PC-3 (cell line): ENCODE measurements around the gene ZNF592. TPM values are rescaled to one million over a fixed set of nuclear protein-coding genes. Genes with fewer than 3 reads are reported as not detected.
A peak's percentile ranks its signal among the peaks of the same experiment; 100 is the strongest.

Experiments
- ATAC-seq: fragments of 200-7000 bp; cut with Tn5 transposase; 2 replicates; pipeline ENCODE4 v1.9.1; 2020; ENCODE audit warnings: mild to moderate bottlenecking, moderate library complexity
- BruUV-seq: library from RNA; stranded (reverse); fragments of 400-500 nt; replicated peaks from 2 replicates; lab custom pipeline; 2021; lab: Mats Ljungman, UMichigan
- CTCF ChIA-PET: fragments of 300-600 bp; sonication (Branson Sonifier 250); formaldehyde crosslinking; loops from one replicate; lab custom pipeline; 2022; ENCODE audit warnings: antibody characterized with exemption; lab: Charles Lee
- POLR2A ChIA-PET: fragments of 300-600 bp; sonication (Branson Sonifier 250); formaldehyde crosslinking; loops from one replicate; lab custom pipeline; 2022; ENCODE audit warnings: antibody characterized with exemption; ENCODE audit not compliant: unreplicated experiment; lab: Charles Lee
- DNase-seq: peaks from one replicate; pipeline ENCODE4 v3.0.0-alpha.2; 2015
- H2AFZ ChIP-seq: fragments of 300-600 bp; sonication (generic); 2 replicates; pipeline ENCODE4 v1.6.0; 2016; ENCODE audit warnings: antibody characterized with exemption, low read length
- H3F3A ChIP-seq: fragments of 300-600 bp; sonication (generic); one replicate; pipeline ENCODE4 v1.6.0; 2017; ENCODE audit warnings: antibody characterized with exemption, low read length, control low read depth, mild to moderate bottlenecking; ENCODE audit not compliant: unreplicated experiment
- H3K27ac ChIP-seq: fragments of 300-600 bp; sonication (generic); 2 replicates; pipeline ENCODE4 v1.5.1; 2016; ENCODE audit warnings: mild to moderate bottlenecking, low read length
- H3K27me3 ChIP-seq: fragments of 300-600 bp; sonication (generic); 2 replicates; pipeline ENCODE4 v1.6.1; 2016; ENCODE audit warnings: low read length, mixed read lengths
- H3K36me3 ChIP-seq: fragments of 300-600 bp; sonication (generic); 2 replicates; pipeline ENCODE4 v1.6.1; 2016; ENCODE audit warnings: low read depth, mixed run types, low read length, mixed read lengths
- H3K4me1 ChIP-seq: fragments of 300-600 bp; sonication (generic); 2 replicates; pipeline ENCODE4 v1.5.1; 2016; ENCODE audit warnings: low read length; ENCODE audit not compliant: insufficient read depth
- H3K4me2 ChIP-seq: fragments of 300-600 bp; sonication (generic); 2 replicates; pipeline ENCODE4 v1.6.0; 2016; ENCODE audit warnings: low read length
- H3K4me3 ChIP-seq: fragments of 300-600 bp; sonication (generic); 2 replicates; pipeline ENCODE4 v1.5.1; 2016; ENCODE audit warnings: mild to moderate bottlenecking, low read length, mixed read lengths
- H3K79me2 ChIP-seq: fragments of 300-600 bp; sonication (generic); 2 replicates; pipeline ENCODE4 v1.6.1; 2017; ENCODE audit warnings: low read length, mixed read lengths
- H3K9ac ChIP-seq: fragments of 300-600 bp; sonication (generic); 2 replicates; pipeline ENCODE4 v1.6.0; 2016; ENCODE audit warnings: mild to moderate bottlenecking, low read length
- H3K9me2 ChIP-seq: fragments of 300-600 bp; sonication (generic); replicated peaks from 2 replicates; pipeline ENCODE4 v1.6.1; 2016; ENCODE audit warnings: mixed run types, low read length, mixed read lengths
- H3K9me3 ChIP-seq: fragments of 300-600 bp; sonication (generic); 2 replicates; pipeline ENCODE4 v1.6.1; 2016; ENCODE audit warnings: low read length, mixed read lengths
- H4K20me1 ChIP-seq: fragments of 300-600 bp; sonication (generic); 2 replicates; pipeline ENCODE4 v1.6.1; 2016; ENCODE audit warnings: low read length, mixed read lengths
- EZH2 ChIP-seq: fragments of 300-600 bp; sonication (generic); IDR thresholded peaks from one replicate; pipeline ENCODE4 v1.6.1; 2017; ENCODE audit warnings: antibody characterized with exemption, mild to moderate bottlenecking, low read length; ENCODE audit not compliant: unreplicated experiment
- EZH2phosphoT487 ChIP-seq: fragments of 300-600 bp; sonication (generic); IDR thresholded peaks from 2 replicates; pipeline ENCODE4 v1.6.1; 2018; ENCODE audit warnings: mild to moderate bottlenecking, antibody characterized with exemption, low read length, borderline replicate concordance
- intact Hi-C: fragments of 100-400 bp; cut with micrococcal nuclease; formaldehyde crosslinking; loops from 2 replicates; pipeline ENCODE4 v1.9.0; 2023
- total RNA-seq: library from RNA; depleted of rRNA; stranded (reverse); fragments of >200 nt; gene quantifications from 2 replicates; pipeline ENCODE4 v1.2.3, GENCODE V29; 2014
- TF ChIP-seq, protein P1 (sequence below): fragments of 300-600 bp; sonication (generic); conservative IDR thresholded peaks from 2 replicates; pipeline ENCODE4 v1.5.1; 2017; ENCODE audit warnings: antibody characterized with exemption, low read depth, mild to moderate bottlenecking, low read length

ZNF592 gene
- total RNA-seq, 1 experiment from 2014 or later: 12.3 TPM

DNA sequence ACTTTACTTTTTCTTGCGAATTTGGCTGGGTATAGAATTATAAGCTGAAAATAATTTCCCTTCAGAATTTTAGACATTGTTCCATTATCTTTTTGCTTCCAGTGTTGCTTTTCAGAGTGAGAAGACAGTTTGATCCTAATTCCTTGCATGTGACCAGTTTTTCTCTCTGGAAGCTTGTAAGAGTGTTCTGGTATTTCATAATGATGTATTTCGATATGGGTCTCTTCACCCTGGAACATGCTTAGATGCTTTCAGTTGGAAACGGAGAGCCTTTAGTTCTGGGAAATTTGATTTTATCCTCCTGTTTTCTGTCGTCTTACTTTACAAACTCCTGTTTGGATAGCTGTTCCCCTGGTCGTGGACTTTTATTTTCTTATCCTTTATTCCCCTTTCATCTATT is 82.6 kb downstream of the ZNF592 start:
- Histone ChIP-seq H3K9me2 (no peaks in the 10 kb centered on the region), H3K9ac (no peak overlapping the region), H3K79me2 (no peaks in the 10 kb centered on the region), H3K27ac (no peak overlapping the region), H3K4me1 (peaks cover 11% of the 10 kb centered on the region; the same call in 1 of the 2 replicates), H3K4me2 (no peak overlapping the region), H3K4me3 (no peak overlapping the region), H3F3A (no peaks in the 10 kb centered on the region), H4K20me1 (no peaks in the 10 kb centered on the region), H3K27me3 (no peaks in the 10 kb centered on the region), H3K36me3 (no peaks in the 10 kb centered on the region), H3K9me3 (no peaks in the 10 kb centered on the region), H2AFZ (no peak overlapping the region)
- no peak for ATAC-seq
- BruUV-seq: no TSS peak
- CTCF ChIA-PET: no interaction called here
- intact Hi-C loops: no loop called here
- TF ChIP-seq EZH2 (no peak), EZH2phosphoT487 (no peak)
- TF ChIP-seq, protein P1, sequence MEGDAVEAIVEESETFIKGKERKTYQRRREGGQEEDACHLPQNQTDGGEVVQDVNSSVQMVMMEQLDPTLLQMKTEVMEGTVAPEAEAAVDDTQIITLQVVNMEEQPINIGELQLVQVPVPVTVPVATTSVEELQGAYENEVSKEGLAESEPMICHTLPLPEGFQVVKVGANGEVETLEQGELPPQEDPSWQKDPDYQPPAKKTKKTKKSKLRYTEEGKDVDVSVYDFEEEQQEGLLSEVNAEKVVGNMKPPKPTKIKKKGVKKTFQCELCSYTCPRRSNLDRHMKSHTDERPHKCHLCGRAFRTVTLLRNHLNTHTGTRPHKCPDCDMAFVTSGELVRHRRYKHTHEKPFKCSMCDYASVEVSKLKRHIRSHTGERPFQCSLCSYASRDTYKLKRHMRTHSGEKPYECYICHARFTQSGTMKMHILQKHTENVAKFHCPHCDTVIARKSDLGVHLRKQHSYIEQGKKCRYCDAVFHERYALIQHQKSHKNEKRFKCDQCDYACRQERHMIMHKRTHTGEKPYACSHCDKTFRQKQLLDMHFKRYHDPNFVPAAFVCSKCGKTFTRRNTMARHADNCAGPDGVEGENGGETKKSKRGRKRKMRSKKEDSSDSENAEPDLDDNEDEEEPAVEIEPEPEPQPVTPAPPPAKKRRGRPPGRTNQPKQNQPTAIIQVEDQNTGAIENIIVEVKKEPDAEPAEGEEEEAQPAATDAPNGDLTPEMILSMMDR: no peak
- POLR2A ChIA-PET: interaction anchor here (0.5 kb wide), 1 partner anchor 30 kb away, joined by 3 read pairs; no protein-coding TSS in a partner anchor
- DNase-seq: no peak

DNA sequence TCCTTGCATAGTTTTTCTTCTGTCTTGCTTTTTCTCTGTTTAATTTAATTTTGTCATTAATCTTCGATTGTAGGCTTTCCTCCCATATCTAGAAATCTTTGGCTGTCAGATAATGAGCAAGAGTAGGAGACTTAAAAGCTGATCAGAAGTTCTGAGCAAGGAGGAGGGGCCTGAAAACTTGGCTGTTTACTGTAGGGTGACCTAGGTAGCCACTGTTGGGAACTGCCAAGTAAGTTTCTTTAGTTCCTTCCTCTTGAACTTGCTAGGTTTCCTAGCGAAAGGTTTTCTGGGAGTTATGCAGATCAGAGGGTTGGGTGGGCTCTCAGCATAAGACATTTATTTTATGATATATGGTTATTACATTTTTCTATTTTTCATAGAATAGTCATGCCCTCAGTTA is 83.2 kb downstream of the ZNF592 start:
- TF ChIP-seq EZH2phosphoT487 (no peak), EZH2 (no peak)
- Histone ChIP-seq H3F3A (no peaks in the 10 kb centered on the region), H3K36me3 (no peaks in the 10 kb centered on the region), H3K9ac (no peak overlapping the region), H3K9me3 (no peaks in the 10 kb centered on the region), H4K20me1 (no peaks in the 10 kb centered on the region), H2AFZ (no peak overlapping the region), H3K4me2 (no peak overlapping the region), H3K27ac (no peak overlapping the region), H3K9me2 (no peaks in the 10 kb centered on the region), H3K4me3 (no peak overlapping the region), H3K79me2 (no peaks in the 10 kb centered on the region), H3K4me1 (peaks cover 11% of the 10 kb centered on the region; the same call in 1 of the 2 replicates), H3K27me3 (no peaks in the 10 kb centered on the region)
- POLR2A ChIA-PET: interaction anchor here (0.5 kb wide), 1 partner anchor 30 kb away, joined by 3 read pairs; no protein-coding TSS in a partner anchor
- CTCF ChIA-PET: no interaction called here
- BruUV-seq: no TSS peak
- no peak for DNase-seq
- intact Hi-C loops: no loop called here
- no peak for ATAC-seq

DNA sequence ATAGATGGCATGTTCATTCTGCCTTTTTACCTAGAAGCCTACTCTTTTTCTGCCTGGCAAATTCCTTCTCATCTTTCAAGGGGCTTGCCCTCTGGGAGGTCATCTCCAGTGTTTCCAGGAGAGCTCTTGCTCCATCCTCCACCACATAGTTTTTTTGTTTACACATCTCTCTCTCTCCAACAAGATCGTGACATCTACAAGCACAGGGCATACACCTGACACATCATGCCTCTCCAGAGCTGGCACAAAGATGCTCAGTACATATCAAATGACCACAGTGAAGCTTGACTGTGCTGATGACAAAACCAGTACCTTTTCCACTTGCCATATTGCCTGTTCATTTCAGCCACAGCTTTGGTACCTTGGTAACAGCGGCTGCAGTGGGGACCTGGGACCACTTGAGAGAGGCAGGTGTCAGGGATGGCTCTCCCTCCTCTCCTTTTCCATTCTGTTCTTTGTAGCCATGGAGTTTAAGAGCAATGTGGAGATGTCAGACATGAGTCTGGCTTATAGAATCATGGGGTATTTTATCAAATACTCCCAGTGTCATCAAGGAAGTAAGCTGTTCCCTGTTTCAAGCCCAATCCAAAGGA is 84.2 kb downstream of the ZNF592 start:
- no TSS peak for BruUV-seq
- Histone ChIP-seq H3K9me3 (no peaks in the 10 kb centered on the region), H3K36me3 (no peaks in the 10 kb centered on the region), H2AFZ (no peak overlapping the region), H3K9ac (no peak overlapping the region), H3K27me3 (no peaks in the 10 kb centered on the region), H3K4me3 (no peak overlapping the region), H3K27ac (no peak overlapping the region), H3K9me2 (no peaks in the 10 kb centered on the region), H3F3A (no peaks in the 10 kb centered on the region), H3K79me2 (no peaks in the 10 kb centered on the region), H3K4me2 (no peak overlapping the region), H4K20me1 (no peaks in the 10 kb centered on the region), H3K4me1 (peaks cover 11% of the 10 kb centered on the region; the same call in 1 of the 2 replicates)
- DNase-seq: peak; percentile 11
- CTCF ChIA-PET: no interaction called here
- no peak for ATAC-seq
- intact Hi-C loops: no loop called here
- POLR2A ChIA-PET: no interaction called here
- TF ChIP-seq, protein P1: no peak
- no peak for TF ChIP-seq EZH2
- TF ChIP-seq EZH2phosphoT487: no peak
